ENCODE results near the gene MX1.

DNA sequence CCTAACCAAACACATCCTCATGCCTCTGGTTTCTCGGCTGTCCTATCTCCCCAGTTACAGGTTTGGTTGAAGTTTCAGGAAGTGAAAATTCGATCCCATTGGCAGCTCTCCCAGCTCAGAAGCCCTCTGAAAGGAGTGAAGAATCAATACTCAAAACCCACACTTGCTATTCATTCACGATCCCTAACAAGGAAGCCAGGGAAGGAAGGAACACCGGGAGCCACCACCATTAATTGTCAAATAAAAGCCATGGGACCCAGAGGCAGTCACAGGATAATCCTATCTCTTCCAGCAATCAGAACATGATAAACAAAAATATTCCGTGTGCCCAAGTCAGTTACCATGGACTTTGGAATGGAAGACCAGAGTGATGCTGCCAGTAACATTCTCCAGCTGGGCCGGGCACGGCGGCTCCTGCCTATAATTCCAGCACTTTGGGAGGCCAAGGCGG lies 74.9 kb downstream of the MX1 start:
- TF ChIP-seq, protein P1, sequence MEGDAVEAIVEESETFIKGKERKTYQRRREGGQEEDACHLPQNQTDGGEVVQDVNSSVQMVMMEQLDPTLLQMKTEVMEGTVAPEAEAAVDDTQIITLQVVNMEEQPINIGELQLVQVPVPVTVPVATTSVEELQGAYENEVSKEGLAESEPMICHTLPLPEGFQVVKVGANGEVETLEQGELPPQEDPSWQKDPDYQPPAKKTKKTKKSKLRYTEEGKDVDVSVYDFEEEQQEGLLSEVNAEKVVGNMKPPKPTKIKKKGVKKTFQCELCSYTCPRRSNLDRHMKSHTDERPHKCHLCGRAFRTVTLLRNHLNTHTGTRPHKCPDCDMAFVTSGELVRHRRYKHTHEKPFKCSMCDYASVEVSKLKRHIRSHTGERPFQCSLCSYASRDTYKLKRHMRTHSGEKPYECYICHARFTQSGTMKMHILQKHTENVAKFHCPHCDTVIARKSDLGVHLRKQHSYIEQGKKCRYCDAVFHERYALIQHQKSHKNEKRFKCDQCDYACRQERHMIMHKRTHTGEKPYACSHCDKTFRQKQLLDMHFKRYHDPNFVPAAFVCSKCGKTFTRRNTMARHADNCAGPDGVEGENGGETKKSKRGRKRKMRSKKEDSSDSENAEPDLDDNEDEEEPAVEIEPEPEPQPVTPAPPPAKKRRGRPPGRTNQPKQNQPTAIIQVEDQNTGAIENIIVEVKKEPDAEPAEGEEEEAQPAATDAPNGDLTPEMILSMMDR (IDR thresholded peaks at IDR 0.05), result no peak
- no peak for TF ChIP-seq EP300 (IDR thresholded peaks at IDR 0.05)

Data from tibial nerve (tissue), 4 donors.